Measurements from ENCODE around the gene MTA3.

The MTA3 gene

DNA sequence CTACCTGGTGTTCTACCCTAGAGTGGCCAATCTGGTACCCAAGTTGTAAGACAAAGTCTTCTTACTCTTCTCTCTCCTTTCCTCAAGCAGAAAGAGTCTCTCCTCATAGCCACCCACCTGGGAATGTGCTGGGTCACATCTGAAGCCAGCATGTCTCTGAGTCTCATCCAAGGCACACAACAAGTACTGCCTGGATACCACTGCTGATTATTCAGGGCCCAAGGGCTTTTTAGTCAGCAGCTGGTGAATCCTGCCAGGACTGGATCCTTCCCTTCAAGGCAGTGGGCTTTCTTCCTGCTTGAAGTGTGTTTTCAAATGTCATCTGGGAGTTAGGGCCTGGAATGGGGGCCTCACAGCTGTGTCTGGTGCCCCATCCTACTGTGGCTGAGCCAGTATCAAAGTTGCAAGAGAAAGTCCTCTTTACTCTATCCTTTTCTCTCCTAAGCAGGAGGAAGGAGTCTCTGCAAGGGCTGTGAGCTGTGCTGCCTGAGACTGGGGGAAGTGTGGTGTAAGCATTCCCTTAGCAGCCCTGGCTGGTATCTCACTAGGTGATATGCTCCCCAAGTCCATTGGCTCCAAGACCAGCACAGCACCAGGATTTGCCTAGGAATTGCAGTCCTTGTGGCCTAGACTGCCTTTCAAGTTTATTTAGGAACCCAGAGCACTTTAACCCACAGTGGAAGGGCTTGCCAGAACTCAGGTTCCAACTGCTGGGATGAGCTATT, 168.3 kb downstream of the MTA3 start:
- Histone ChIP-seq H3K27me3 (ENCODE audit: control insufficient read depth, insufficient read depth, low read length) (no peaks in the 10 kb centered on the region), H3K36me3 (ENCODE audit: control insufficient read depth, insufficient read depth, low read length) (no peaks in the 10 kb centered on the region), H3K9ac (ENCODE audit: low read length) (no peak overlapping the region), H3K27ac (ENCODE audit: low read depth, low read length) (no peak overlapping the region), H3K4me3 (ENCODE audit: low read length) (no peak overlapping the region), H3K4me1 (ENCODE audit: control insufficient read depth, insufficient read depth, low read length) (no peaks in the 10 kb centered on the region)

GRCh38 chr2:42741140-42741539, 172.7 kb downstream of the MTA3 start:
- no peak overlapping the region for H3K4me3 ChIP-seq (ENCODE audit: low read length)
- peaks cover 2% of the 10 kb centered on the region for H3K36me3 ChIP-seq (ENCODE audit: control insufficient read depth, insufficient read depth, low read length)
- H3K27ac ChIP-seq (ENCODE audit: low read depth, low read length), result no peak overlapping the region
- H3K4me1 ChIP-seq (ENCODE audit: control insufficient read depth, insufficient read depth, low read length), result no peaks in the 10 kb centered on the region
- H3K27me3 ChIP-seq (ENCODE audit: control insufficient read depth, insufficient read depth, low read length), result no peaks in the 10 kb centered on the region
- no peak overlapping the region for H3K9ac ChIP-seq (ENCODE audit: low read length)

DNA sequence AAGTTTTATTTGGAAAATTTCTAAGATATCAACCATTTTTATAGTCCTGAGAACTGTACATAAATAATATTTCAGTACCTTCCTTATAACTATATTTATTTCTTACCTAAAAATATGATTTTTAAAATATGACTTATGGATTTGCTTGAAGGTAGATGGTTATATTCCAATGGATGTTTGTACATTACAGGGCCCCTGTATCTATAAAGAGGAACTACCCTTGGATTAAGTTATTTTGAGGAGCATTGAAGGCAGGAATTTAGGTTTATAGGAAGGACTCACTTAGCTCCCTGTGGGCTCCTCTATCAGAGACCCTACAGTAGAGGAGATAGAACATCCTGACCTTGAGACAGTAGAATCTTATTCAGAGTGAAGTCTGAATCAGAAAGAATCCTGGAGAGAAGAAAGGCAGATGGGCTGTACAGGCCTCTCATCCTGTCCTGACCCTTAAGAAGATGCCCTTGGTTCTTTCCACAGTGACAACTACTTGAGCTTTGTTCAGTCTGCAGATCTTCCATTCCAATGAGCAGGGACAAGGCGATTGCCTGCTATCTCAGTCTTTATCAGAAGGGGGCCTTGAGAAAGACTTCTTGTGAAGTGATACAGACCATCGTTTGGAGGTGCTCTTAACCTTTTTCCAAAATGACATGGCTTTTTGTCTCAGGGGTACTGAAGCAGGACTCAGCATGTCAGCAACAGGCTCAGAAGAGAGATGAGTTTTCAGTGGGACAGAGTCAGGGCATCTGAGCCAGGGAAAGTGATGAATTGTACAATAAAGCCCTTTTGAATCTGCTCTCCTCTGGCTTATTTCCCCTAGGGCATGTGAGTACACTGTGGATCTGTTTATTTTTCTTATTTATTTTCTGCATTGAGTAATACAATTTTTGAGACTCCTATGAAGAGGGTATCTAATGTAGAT, 174.6 kb downstream of the MTA3 start:
- Histone ChIP-seq H3K9ac (ENCODE audit: low read length) (no peak overlapping the region), H3K27me3 (ENCODE audit: control insufficient read depth, insufficient read depth, low read length) (no peaks in the 10 kb centered on the region), H3K4me1 (ENCODE audit: control insufficient read depth, insufficient read depth, low read length) (no peaks in the 10 kb centered on the region), H3K4me3 (ENCODE audit: low read length) (no peak overlapping the region), H3K27ac (ENCODE audit: low read depth, low read length) (no peak overlapping the region), H3K36me3 (ENCODE audit: control insufficient read depth, insufficient read depth, low read length) (peaks cover 2% of the 10 kb centered on the region)

GRCh38 chr2:42743659-42743990, 175.2 kb downstream of the MTA3 start:
- Histone ChIP-seq H3K9ac (ENCODE audit: low read length) (no peak overlapping the region), H3K36me3 (ENCODE audit: control insufficient read depth, insufficient read depth, low read length) (peaks cover 2% of the 10 kb centered on the region), H3K4me3 (ENCODE audit: low read length) (no peak overlapping the region), H3K27ac (ENCODE audit: low read depth, low read length) (no peak overlapping the region), H3K27me3 (ENCODE audit: control insufficient read depth, insufficient read depth, low read length) (no peaks in the 10 kb centered on the region), H3K4me1 (ENCODE audit: control insufficient read depth, insufficient read depth, low read length) (no peaks in the 10 kb centered on the region)

DNA sequence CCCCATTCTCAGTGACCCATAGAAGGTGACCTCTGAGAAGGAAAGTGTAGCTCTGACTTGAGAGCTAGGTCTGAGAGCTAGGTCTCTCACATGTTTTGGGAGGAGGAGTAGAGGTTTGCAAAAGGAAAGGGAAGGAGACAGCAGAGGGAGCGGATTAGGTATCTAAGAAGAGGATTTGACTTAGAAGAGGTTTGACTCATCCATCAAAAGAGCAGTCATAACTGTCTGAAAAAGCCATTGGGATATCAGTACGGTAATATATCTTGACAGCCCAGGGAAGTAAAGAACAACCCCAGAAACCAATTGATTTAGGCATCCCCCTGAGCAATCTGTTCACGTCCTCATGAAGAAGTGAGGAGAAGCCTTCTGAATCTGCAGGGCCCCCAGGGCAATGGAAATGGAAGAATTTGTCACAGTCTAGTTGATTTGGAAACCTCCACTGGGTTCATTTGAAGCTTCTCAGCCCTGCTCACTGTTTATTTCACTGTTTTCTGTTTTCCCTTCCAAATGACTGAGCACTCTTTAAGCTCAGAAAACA, 176.2 kb downstream of the MTA3 start:
- Histone ChIP-seq H3K36me3 (ENCODE audit: control insufficient read depth, insufficient read depth, low read length) (peaks cover 2% of the 10 kb centered on the region), H3K4me3 (ENCODE audit: low read length) (no peak overlapping the region), H3K27me3 (ENCODE audit: control insufficient read depth, insufficient read depth, low read length) (no peaks in the 10 kb centered on the region), H3K9ac (ENCODE audit: low read length) (no peak overlapping the region), H3K27ac (ENCODE audit: low read depth, low read length) (no peak overlapping the region), H3K4me1 (ENCODE audit: control insufficient read depth, insufficient read depth, low read length) (no peaks in the 10 kb centered on the region)

DNA sequence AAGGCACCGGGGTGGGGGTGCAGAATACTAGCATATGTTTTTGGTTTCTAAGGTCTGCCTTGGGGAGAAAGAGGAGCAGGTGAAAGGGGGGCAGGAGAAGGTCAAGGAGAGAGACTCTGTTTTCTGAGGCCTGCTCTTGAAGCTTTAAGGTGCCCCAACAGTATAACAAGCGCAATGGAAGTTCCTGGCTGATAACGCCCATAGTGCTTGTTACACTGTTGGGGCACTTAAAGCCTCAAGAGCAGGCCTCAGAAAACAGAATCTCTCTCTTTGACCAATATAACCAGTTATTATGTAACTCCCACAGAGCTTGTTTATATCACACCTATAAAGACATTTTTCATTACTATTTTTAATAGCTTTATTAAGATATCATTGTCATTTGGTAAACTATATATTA, 179.0 kb downstream of the MTA3 start:
- Histone ChIP-seq H3K27ac (ENCODE audit: low read depth, low read length) (no peak overlapping the region), H3K4me1 (ENCODE audit: control insufficient read depth, insufficient read depth, low read length) (peaks cover 8% of the 10 kb centered on the region), H3K4me3 (ENCODE audit: low read length) (no peak overlapping the region), H3K27me3 (ENCODE audit: control insufficient read depth, insufficient read depth, low read length) (no peaks in the 10 kb centered on the region), H3K36me3 (ENCODE audit: control insufficient read depth, insufficient read depth, low read length) (peaks cover 2% of the 10 kb centered on the region), H3K9ac (ENCODE audit: low read length) (no peak overlapping the region)

GRCh38 chr2:42748840-42749239, 180.4 kb downstream of the MTA3 start:
- H3K36me3 ChIP-seq (ENCODE audit: control insufficient read depth, insufficient read depth, low read length), result no peaks in the 10 kb centered on the region
- H3K4me3 ChIP-seq (ENCODE audit: low read length), result no peak overlapping the region
- no peak overlapping the region for H3K9ac ChIP-seq (ENCODE audit: low read length)
- H3K27me3 ChIP-seq (ENCODE audit: control insufficient read depth, insufficient read depth, low read length), result no peaks in the 10 kb centered on the region
- H3K4me1 ChIP-seq (ENCODE audit: control insufficient read depth, insufficient read depth, low read length), result peaks cover 8% of the 10 kb centered on the region
- H3K27ac ChIP-seq (ENCODE audit: low read depth, low read length), result no peak overlapping the region

DNA sequence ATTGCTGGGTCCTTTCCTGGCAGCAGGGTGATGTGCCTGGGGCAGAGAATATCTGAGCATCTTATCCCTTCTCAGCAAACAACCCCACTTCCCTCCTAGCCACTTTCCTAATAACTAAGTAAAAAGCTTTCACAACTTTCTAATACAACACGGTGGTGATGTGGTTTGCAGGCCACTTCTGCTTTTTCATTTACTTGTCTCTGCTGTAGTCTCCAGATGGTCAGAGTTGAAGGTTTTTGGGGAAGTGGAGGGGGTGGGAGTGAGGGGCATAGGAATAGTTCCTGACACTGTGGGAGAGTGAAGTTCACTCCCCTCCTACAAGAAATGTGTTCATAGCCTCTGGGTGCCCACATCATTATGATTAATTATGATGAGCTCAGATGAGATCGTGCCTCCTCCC, 183.9 kb downstream of the MTA3 start:
- Histone ChIP-seq H3K9ac (ENCODE audit: low read length) (no peak overlapping the region), H3K27ac (ENCODE audit: low read depth, low read length) (no peak overlapping the region), H3K36me3 (ENCODE audit: control insufficient read depth, insufficient read depth, low read length) (no peaks in the 10 kb centered on the region), H3K4me3 (ENCODE audit: low read length) (no peak overlapping the region), H3K4me1 (ENCODE audit: control insufficient read depth, insufficient read depth, low read length) (peaks cover 8% of the 10 kb centered on the region), H3K27me3 (ENCODE audit: control insufficient read depth, insufficient read depth, low read length) (no peaks in the 10 kb centered on the region)

GRCh38 chr2:42752816-42753813, 184.7 kb downstream of the MTA3 start:
- H3K36me3 ChIP-seq (ENCODE audit: control insufficient read depth, insufficient read depth, low read length), result no peaks in the 10 kb centered on the region
- H3K27ac ChIP-seq (ENCODE audit: low read depth, low read length), result no peak overlapping the region
- no peak overlapping the region for H3K4me3 ChIP-seq (ENCODE audit: low read length)
- no peak overlapping the region for H3K9ac ChIP-seq (ENCODE audit: low read length)
- H3K27me3 ChIP-seq (ENCODE audit: control insufficient read depth, insufficient read depth, low read length), result no peaks in the 10 kb centered on the region
- H3K4me1 ChIP-seq (ENCODE audit: control insufficient read depth, insufficient read depth, low read length), result peaks cover 8% of the 10 kb centered on the region

DNA sequence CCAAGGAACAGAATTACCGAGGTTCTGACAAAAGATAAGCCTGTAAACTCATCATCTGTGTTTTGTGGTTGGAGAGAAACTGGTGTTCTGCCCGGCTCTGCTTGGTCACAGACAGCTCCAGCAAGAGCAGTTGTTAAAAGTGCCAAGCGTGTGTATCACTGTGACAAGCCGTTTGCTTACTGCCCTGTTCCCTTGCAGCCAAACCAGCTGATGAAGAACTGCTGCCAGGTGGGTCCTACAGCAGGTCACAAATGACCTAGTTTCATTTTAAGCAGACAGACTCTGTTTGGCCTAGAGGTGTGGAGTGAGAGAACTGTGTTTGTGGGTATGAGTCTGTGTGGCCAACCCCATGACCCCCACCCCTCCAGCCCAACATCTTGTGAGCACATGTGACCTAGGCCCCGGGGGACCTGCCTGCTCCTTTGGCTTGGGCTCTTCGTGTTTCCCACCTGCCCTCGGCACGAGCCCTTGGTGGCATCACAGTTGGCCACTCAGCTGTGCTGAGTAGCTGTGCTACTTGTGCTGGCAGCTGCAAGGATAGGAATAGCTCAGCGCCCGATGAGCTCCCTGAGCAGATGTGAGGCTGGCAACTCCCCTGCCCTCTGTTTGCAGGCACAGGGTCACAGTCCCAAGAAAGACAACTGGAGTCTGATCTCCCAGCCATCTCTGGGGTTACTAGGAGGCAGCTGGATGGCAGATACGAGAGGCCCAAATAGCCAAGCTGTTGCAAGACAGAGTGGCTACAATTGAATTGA, 185.8 kb downstream of the MTA3 start:
- no peaks in the 10 kb centered on the region for H3K27me3 ChIP-seq (ENCODE audit: control insufficient read depth, insufficient read depth, low read length)
- H3K36me3 ChIP-seq (ENCODE audit: control insufficient read depth, insufficient read depth, low read length), result no peaks in the 10 kb centered on the region
- no peak overlapping the region for H3K4me3 ChIP-seq (ENCODE audit: low read length)
- H3K27ac ChIP-seq (ENCODE audit: low read depth, low read length), result no peak overlapping the region
- H3K4me1 ChIP-seq (ENCODE audit: control insufficient read depth, insufficient read depth, low read length), result peaks cover 8% of the 10 kb centered on the region
- H3K9ac ChIP-seq (ENCODE audit: low read length), result no peak overlapping the region

GRCh38 chr2:42754776-42755140, 186.3 kb downstream of the MTA3 start:
- no peak overlapping the region for H3K4me3 ChIP-seq (ENCODE audit: low read length)
- H3K36me3 ChIP-seq (ENCODE audit: control insufficient read depth, insufficient read depth, low read length), result no peaks in the 10 kb centered on the region
- no peak overlapping the region for H3K9ac ChIP-seq (ENCODE audit: low read length)
- H3K4me1 ChIP-seq (ENCODE audit: control insufficient read depth, insufficient read depth, low read length), result peaks cover 8% of the 10 kb centered on the region
- H3K27me3 ChIP-seq (ENCODE audit: control insufficient read depth, insufficient read depth, low read length), result no peaks in the 10 kb centered on the region
- H3K27ac ChIP-seq (ENCODE audit: low read depth, low read length), result no peak overlapping the region
